HG02588 (cell line): ENCODE results near the gene UQCR10.
"Not testable (repeated sequence)": the region's sequence is repeated elsewhere in the genome, so short reads cannot be mapped to it uniquely, and the experiment has no call there.

Experiments
- ATAC-seq: cut with Tn5 transposase; IDR thresholded peaks from one replicate; pipeline ENCODE4 v1.9.1; 2021; ENCODE audit warnings: mild to moderate bottlenecking, moderate library complexity; ENCODE audit not compliant: unreplicated experiment

UQCR10 gene

GRCh38 chr22:29735416-29735815, 31.8 kb upstream of the UQCR10 start:
- ATAC-seq = no peak

DNA sequence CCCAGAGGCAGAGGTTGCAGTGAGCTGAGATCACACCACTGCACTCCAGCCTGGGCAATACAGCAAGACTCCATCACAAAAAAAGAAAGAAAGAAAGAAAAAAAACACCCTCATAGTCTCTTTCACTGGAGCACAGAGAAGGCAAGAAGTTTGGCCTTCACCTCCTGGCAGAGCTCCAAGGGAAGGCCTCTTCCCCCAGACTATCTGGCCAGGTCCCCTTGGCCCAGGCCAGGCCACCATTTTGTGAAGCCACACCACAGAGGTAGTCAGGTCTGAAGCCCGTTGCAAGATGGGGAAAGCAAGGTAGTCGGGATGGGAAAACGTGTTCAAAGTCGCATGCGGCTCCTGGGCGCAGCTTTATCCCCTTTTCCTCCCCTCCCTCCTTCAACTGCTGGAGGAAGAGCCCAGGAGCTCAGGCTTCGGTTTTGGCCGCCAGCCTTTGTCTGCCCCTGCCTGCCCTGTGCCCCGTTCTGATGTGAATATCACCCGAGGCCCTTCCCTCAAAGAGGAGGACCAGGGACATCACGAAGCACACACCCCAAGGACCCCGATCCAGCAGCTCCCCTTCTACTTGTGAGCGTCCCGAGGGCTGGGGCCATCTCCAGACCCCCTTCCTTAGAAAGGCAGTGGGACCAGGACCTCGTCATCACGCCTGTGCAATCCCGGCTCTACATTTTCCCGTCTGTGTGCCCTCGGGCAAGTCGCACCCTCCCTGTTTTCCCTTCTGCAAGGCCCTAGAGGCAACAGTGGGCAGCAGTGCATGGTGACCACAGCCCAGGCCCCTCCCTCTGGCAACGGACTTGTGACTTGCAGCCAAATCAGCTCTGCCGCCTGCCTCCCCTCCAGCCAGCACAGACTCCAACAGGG, 29.7 kb upstream of the UQCR10 start:
- ATAC-seq = no peak

- no peak for ATAC-seq
Observed at GRCh38 chr22:29738118-29738815, 28.9 kb upstream of the UQCR10 start.

- no peak for ATAC-seq
Observed at GRCh38 chr22:29739346-29739875, 27.8 kb upstream of the UQCR10 start.

DNA sequence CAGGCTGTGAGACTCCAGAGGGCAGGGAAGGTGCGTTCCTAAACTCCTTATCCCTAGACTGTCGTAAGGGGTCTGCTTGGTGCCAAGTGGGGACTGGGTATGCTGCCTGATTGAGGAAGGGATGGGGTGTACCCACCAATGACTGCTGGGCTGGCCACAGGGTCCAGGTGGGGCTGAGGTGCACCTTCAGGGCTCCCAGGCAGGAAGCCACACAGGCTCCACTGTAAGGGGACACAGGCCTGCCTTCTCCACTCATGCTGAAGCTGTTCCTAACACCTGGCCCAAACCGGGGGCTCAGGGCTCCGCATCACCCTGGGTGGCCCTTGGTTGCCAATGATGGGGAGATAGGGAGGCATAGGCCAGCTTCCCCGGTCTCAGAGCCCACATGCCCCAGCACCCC, 27.0 kb upstream of the UQCR10 start:
- ATAC-seq = no peak

DNA sequence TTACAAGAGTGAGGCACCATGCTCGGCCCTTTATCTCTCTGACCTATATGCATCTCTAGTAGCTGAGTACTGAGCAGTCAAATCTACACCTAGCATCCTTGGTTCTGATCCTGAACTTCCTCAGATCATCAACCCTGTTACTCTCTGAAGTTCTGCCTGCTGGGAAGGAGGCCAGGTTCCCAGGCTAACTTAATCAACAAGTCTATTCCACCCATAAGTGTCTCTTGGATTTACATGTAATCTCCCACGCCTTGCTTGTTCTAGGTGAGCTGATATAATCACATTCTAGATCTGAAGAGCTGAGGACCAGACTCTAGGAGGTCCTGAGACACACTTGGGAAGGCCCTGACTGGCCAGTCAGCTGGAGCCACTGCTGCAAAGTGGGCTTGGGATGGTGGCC, 25.2 kb upstream of the UQCR10 start:
- no peak for ATAC-seq

GRCh38 chr22:29742326-29742725, 24.8 kb upstream of the UQCR10 start:
- ATAC-seq = no peak

DNA sequence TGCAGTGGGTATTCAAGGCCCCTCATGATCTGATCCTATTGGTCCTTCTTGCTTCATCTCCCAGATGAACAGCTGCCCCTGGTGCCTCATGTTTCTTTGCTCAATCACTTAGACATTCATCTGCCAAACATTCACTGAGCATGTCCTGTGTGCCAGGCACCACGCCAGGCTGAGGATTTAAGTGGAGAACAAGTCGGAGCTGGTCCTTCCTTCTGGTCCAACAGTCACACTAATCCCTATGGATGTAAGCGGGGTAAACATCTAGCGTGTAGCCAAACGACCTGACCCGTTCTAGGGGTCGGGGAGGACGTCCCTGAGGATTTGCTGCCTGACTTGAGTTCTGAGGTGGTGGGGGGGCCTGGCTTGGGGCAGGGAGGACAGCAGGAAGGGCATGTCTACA, 22.3 kb upstream of the UQCR10 start:
- ATAC-seq = no peak

- no peak for ATAC-seq
Observed at GRCh38 chr22:29747832-29748231, 19.3 kb upstream of the UQCR10 start.

- ATAC-seq = no peak
Observed at GRCh38 chr22:29748248-29748893, 18.8 kb upstream of the UQCR10 start.

GRCh38 chr22:29750029-29750428, 17.1 kb upstream of the UQCR10 start:
- no peak for ATAC-seq

- ATAC-seq = no peak
Observed at GRCh38 chr22:29750559-29751538, 16.3 kb upstream of the UQCR10 start.

- no peak for ATAC-seq
Observed at GRCh38 chr22:29751669-29752068, 15.5 kb upstream of the UQCR10 start.

GRCh38 chr22:29753808-29754657, 13.1 kb upstream of the UQCR10 start:
- no peak for ATAC-seq

- ATAC-seq = not testable (repeated sequence)
Observed at GRCh38 chr22:29754658-29755395, 12.3 kb upstream of the UQCR10 start.

- ATAC-seq = no peak
Observed at GRCh38 chr22:29755889-29756288, 11.3 kb upstream of the UQCR10 start.

DNA sequence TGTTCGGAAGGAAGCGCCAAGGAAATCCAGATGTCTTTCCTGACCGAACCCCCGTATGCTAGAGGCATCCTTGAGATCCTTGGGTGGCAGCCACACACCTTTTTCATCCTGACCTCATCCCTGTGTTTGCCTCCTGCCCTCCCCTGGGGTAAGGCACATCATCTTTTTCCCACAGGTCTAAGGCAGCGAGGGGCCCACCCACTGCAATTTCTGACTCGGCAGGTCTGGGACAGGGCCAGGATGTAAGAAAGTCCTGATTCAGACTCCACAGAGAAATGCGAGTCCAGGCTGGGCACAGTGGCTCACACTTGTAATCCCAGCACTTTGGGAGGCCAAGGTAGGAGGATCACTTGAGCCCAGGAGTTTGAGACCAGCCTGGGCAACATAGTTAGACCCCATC, 10.8 kb upstream of the UQCR10 start:
- no peak for ATAC-seq

GRCh38 chr22:29757096-29757495, 10.1 kb upstream of the UQCR10 start:
- ATAC-seq = no peak
